K562 (cell line): Measurements from ENCODE around the gene LGALS7.
"Not testable (repeated sequence)": the region's sequence is repeated elsewhere in the genome, so short reads cannot be mapped to it uniquely, and the experiment has no call there.

Source experiments
- KLF13 ChIP-seq: fragments of 450-650 bp; IDR thresholded peaks from 2 replicates; pipeline ENCODE4 v1.6.1; 2016; ENCODE audit warnings: missing genetic modification characterization, low read depth, mild to moderate bottlenecking, missing compliant biosample characterization, moderate library complexity, borderline replicate concordance
- MAX ChIP-seq: sonication (generic); formaldehyde crosslinking; IDR thresholded peaks from 2 replicates; pipeline ENCODE4 v1.9.0; 2022; ENCODE audit warnings: mild to moderate bottlenecking, missing genetic modification reagents

- not testable (repeated sequence) for TF ChIP-seq MAX (CRISPR knock-in tag); KLF13 (tag)
Observed at GRCh38 chr19:38771569-38771968, 1.7 kb downstream of the LGALS7 start.
